Stimulated activated naive B cell treated with anti-CD40 and anti-IgM and Interleukin-4, amounts not matched to agents 10 μg/mL and 1 μg/mL and 100 μg/mL, for 72 hours (primary cell): ENCODE results near the gene CEP63.

Source experiments
- ATAC-seq, 2 donors: fragments of 150-1000 bp; cut with Tn5 transposase; replicated peaks; 2 replicates each; pipeline ENCODE4 v1.10.0; 2021; ENCODE audit warnings: moderate library complexity in 1 of 2
- DNase-seq: peaks from one replicate; pipeline ENCODE4 v3.0.0; 2021
- H3K27ac Mint-ChIP-seq: one replicate; pipeline ENCODE4 v1.8.0; 2022; ENCODE audit warnings: mild to moderate bottlenecking, mixed read lengths
- H3K27me3 Mint-ChIP-seq, 2 donors: one replicate each; pipeline ENCODE4 v1.8.0; 2022; ENCODE audit warnings: mixed read lengths in 2 of 2
- H3K36me3 Mint-ChIP-seq, 2 donors: one replicate each; pipeline ENCODE4 v1.8.0; 2022; ENCODE audit warnings: mixed read lengths in 2 of 2, mild to moderate bottlenecking in 1 of 2
- H3K4me1 Mint-ChIP-seq, 2 donors: one replicate each; pipeline ENCODE4 v1.8.0; 2022; ENCODE audit warnings: mixed read lengths in 2 of 2, mild to moderate bottlenecking in 1 of 2
- H3K4me3 Mint-ChIP-seq, 2 donors: one replicate each; pipeline ENCODE4 v1.8.0; 2022; ENCODE audit warnings: mild to moderate bottlenecking in 2 of 2, mixed read lengths in 2 of 2, moderate library complexity in 1 of 2
- H3K9me3 Mint-ChIP-seq, 2 donors: one replicate each; pipeline ENCODE4 v1.8.0; 2022; ENCODE audit warnings: mixed read lengths in 2 of 2, mild to moderate bottlenecking in 1 of 2

The CEP63 gene

GRCh38 chr3:134485718-134486576 is at the start of gene CEP63, which contains the start of gene ANAPC13:
CEP63 (plus strand) TSS chr3:134486057; CDS start chr3:134495321, 9,264 bp downstream.
ANAPC13 (minus strand) TSS chr3:134485985; CDS start chr3:134482904, 3,081 bp downstream.
- H3K4me1 Mint-ChIP-seq, result peaks cover 21 to 38% of the 10 kb centered on the region in 2 donors
- no peaks in the 10 kb centered on the region for H3K9me3 Mint-ChIP-seq
- DNase-seq (peak; percentile 94), ATAC-seq (peak; percentile 79 to 85)
- peak within 1 kb of the TSS; percentile 96 to 97 for H3K4me3 Mint-ChIP-seq
- peak within 1 kb of the TSS; percentile 99 for H3K27ac Mint-ChIP-seq
- H3K36me3 Mint-ChIP-seq, result peaks cover 33 to 43% of the 10 kb centered on the region in 2 donors
- no peaks in the 10 kb centered on the region for H3K27me3 Mint-ChIP-seq

GRCh38 chr3:134437211-134437752 is 48.6 kb upstream of the CEP63 start:
- H3K36me3 Mint-ChIP-seq, result no peaks in the 10 kb centered on the region
- peaks cover 0 to 2% of the 10 kb centered on the region in 2 donors for H3K9me3 Mint-ChIP-seq
- H3K27me3 Mint-ChIP-seq, result peaks cover 31 to 45% of the 10 kb centered on the region in 2 donors
- H3K27ac Mint-ChIP-seq, result no peak overlapping the region
- no peak overlapping the region for H3K4me3 Mint-ChIP-seq
- DNase-seq, result no peak
- peaks cover 2 to 4% of the 10 kb centered on the region in 2 donors for H3K4me1 Mint-ChIP-seq
- no peak for ATAC-seq

- no peak overlapping the region for H3K27ac Mint-ChIP-seq
- no peak overlapping the region for H3K4me3 Mint-ChIP-seq
- peaks cover 0 to 4% of the 10 kb centered on the region in 2 donors for H3K4me1 Mint-ChIP-seq
- peaks cover 0 to 4% of the 10 kb centered on the region in 2 donors for H3K36me3 Mint-ChIP-seq
- ATAC-seq, result no peak
- peaks cover 44 to 53% of the 10 kb centered on the region in 2 donors for H3K27me3 Mint-ChIP-seq
- no peak for DNase-seq
- H3K9me3 Mint-ChIP-seq, result peaks cover 13 to 15% of the 10 kb centered on the region in 2 donors
These were observed 44.5 kb upstream of the CEP63 start for GRCh38 chr3:134441321-134441720.

- H3K27me3 Mint-ChIP-seq, result peaks cover 48 to 57% of the 10 kb centered on the region in 2 donors
These were observed 44.0 kb upstream of the CEP63 start for GRCh38 chr3:134441821-134442220.

GRCh38 chr3:134445095-134445494 is 40.8 kb upstream of the CEP63 start:
- ATAC-seq, result no peak
- peaks cover 15 to 16% of the 10 kb centered on the region in 2 donors for H3K9me3 Mint-ChIP-seq
- H3K27ac Mint-ChIP-seq, result no peak overlapping the region
- H3K27me3 Mint-ChIP-seq, result peaks cover 45 to 51% of the 10 kb centered on the region in 2 donors
- peaks cover 2 to 12% of the 10 kb centered on the region in 2 donors for H3K4me1 Mint-ChIP-seq
- no peak overlapping the region for H3K4me3 Mint-ChIP-seq
- peaks cover 0 to 4% of the 10 kb centered on the region in 2 donors for H3K36me3 Mint-ChIP-seq
- no peak for DNase-seq

More at GRCh38 chr3:134441821-134442220, 44.0 kb upstream of the CEP63 start:
- no peak for ATAC-seq
- no peak overlapping the region for H3K27ac Mint-ChIP-seq
- H3K4me3 Mint-ChIP-seq, result no peak overlapping the region
- DNase-seq, result no peak
- peaks cover 15 to 16% of the 10 kb centered on the region in 2 donors for H3K9me3 Mint-ChIP-seq
- peaks cover 2 to 8% of the 10 kb centered on the region in 2 donors for H3K4me1 Mint-ChIP-seq
- H3K36me3 Mint-ChIP-seq, result peaks cover 0 to 4% of the 10 kb centered on the region in 2 donors

GRCh38 chr3:134445636-134446035 is 40.2 kb upstream of the CEP63 start:
- peaks cover 2 to 9% of the 10 kb centered on the region in 2 donors for H3K4me1 Mint-ChIP-seq

GRCh38 chr3:134446800-134447199 is 39.1 kb upstream of the CEP63 start:
- H3K9me3 Mint-ChIP-seq, result peaks cover 15 to 16% of the 10 kb centered on the region in 2 donors
- H3K4me3 Mint-ChIP-seq, result no peak overlapping the region
- H3K27me3 Mint-ChIP-seq, result peaks cover 35 to 38% of the 10 kb centered on the region in 2 donors
- H3K4me1 Mint-ChIP-seq, result peaks cover 2 to 9% of the 10 kb centered on the region in 2 donors
- DNase-seq, result no peak
- peak; percentile 19 to 45 for ATAC-seq
- peaks cover 0 to 4% of the 10 kb centered on the region in 2 donors for H3K36me3 Mint-ChIP-seq
- no peak overlapping the region for H3K27ac Mint-ChIP-seq

More at GRCh38 chr3:134445636-134446035, 40.2 kb upstream of the CEP63 start:
- Mint-ChIP-seq H3K27me3 (peaks cover 42 to 46% of the 10 kb centered on the region in 2 donors), H3K9me3 (peaks cover 15 to 16% of the 10 kb centered on the region in 2 donors), H3K27ac (no peak overlapping the region), H3K4me3 (no peak overlapping the region), H3K36me3 (peaks cover 0 to 4% of the 10 kb centered on the region in 2 donors)
- ATAC-seq (no peak), DNase-seq (no peak)

- H3K4me3 Mint-ChIP-seq, result no peak overlapping the region
- no peak for ATAC-seq
- peaks cover 2 to 9% of the 10 kb centered on the region in 2 donors for H3K4me1 Mint-ChIP-seq
- peaks cover 34 to 36% of the 10 kb centered on the region in 2 donors for H3K27me3 Mint-ChIP-seq
- no peak for DNase-seq
- H3K36me3 Mint-ChIP-seq, result peaks cover 0 to 4% of the 10 kb centered on the region in 2 donors
- H3K9me3 Mint-ChIP-seq, result peaks cover 15 to 16% of the 10 kb centered on the region in 2 donors
- H3K27ac Mint-ChIP-seq, result no peak overlapping the region
These were observed 38.5 kb upstream of the CEP63 start for GRCh38 chr3:134447351-134447750.

- Mint-ChIP-seq H3K4me3 (no peak overlapping the region), H3K27ac (no peak overlapping the region), H3K4me1 (peaks cover 2 to 9% of the 10 kb centered on the region in 2 donors), H3K9me3 (peaks cover 15 to 16% of the 10 kb centered on the region in 2 donors), H3K36me3 (peaks cover 0 to 4% of the 10 kb centered on the region in 2 donors), H3K27me3 (peaks cover 34% of the 10 kb centered on the region in 2 donors)
- DNase-seq (no peak), ATAC-seq (no peak)
These were observed 37.2 kb upstream of the CEP63 start for GRCh38 chr3:134448664-134449063.

GRCh38 chr3:134449277-134449676 is 36.6 kb upstream of the CEP63 start:
- peaks cover 2 to 9% of the 10 kb centered on the region in 2 donors for H3K4me1 Mint-ChIP-seq
- DNase-seq (no peak), ATAC-seq (no peak)
- H3K36me3 Mint-ChIP-seq, result peaks cover 0 to 4% of the 10 kb centered on the region in 2 donors
- peaks cover 15 to 16% of the 10 kb centered on the region in 2 donors for H3K9me3 Mint-ChIP-seq
- no peak overlapping the region for H3K27ac Mint-ChIP-seq
- H3K4me3 Mint-ChIP-seq, result no peak overlapping the region
- peaks cover 33 to 34% of the 10 kb centered on the region in 2 donors for H3K27me3 Mint-ChIP-seq

GRCh38 chr3:134449951-134450350 is 35.9 kb upstream of the CEP63 start:
- Mint-ChIP-seq H3K27ac (no peak overlapping the region), H3K4me3 (no peak overlapping the region), H3K4me1 (peaks cover 2 to 9% of the 10 kb centered on the region in 2 donors), H3K36me3 (peaks cover 0 to 4% of the 10 kb centered on the region in 2 donors), H3K27me3 (peaks cover 26 to 29% of the 10 kb centered on the region in 2 donors), H3K9me3 (peaks cover 10 to 12% of the 10 kb centered on the region in 2 donors)
- ATAC-seq (peak in 1 of 2 donors; percentile 33), DNase-seq (no peak)

GRCh38 chr3:134453631-134454030 is 32.2 kb upstream of the CEP63 start:
- H3K9me3 Mint-ChIP-seq, result no peaks in the 10 kb centered on the region
- DNase-seq (no peak), ATAC-seq (no peak)
- H3K27me3 Mint-ChIP-seq, result peaks cover 15 to 19% of the 10 kb centered on the region in 2 donors
- H3K4me1 Mint-ChIP-seq, result no peaks in the 10 kb centered on the region
- no peaks in the 10 kb centered on the region for H3K36me3 Mint-ChIP-seq
- no peak overlapping the region for H3K27ac Mint-ChIP-seq
- H3K4me3 Mint-ChIP-seq, result no peak overlapping the region

GRCh38 chr3:134457376-134458074 is 28.3 kb upstream of the CEP63 start:
- Mint-ChIP-seq H3K4me3 (no peak overlapping the region), H3K27ac (no peak overlapping the region), H3K36me3 (no peaks in the 10 kb centered on the region), H3K27me3 (peaks cover 19 to 26% of the 10 kb centered on the region in 2 donors), H3K4me1 (peaks cover 0 to 2% of the 10 kb centered on the region in 2 donors), H3K9me3 (no peaks in the 10 kb centered on the region)
- DNase-seq, result no peak
- no peak for ATAC-seq
